ENCODE data around the gene PRAMEF18.

DNA sequence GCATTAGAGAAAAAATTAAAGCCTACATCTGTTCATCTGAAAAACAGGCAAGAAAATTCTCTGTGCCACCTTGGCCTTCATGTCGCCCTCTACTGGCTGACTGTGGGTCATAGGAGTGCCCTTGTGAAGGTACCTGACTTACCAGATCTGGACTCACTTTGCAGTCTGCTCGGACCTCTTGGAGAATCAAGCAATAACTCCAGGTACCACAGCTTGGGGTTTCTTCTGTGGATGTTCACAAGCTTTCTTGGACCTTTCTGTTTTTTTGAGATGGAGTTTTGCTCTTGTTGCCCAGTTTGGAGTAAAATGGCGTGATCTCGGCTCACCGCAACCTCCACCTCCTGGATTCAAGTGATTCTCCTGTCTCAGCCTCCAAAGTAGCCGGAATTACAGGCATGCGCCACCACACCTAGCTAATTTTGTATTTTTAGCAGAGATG lies 2.4 kb upstream of the PRAMEF18 start:
- no peak for TF ChIP-seq POLR2AphosphoS5 (IDR thresholded peaks at IDR 0.05)
- TF ChIP-seq, protein P1, sequence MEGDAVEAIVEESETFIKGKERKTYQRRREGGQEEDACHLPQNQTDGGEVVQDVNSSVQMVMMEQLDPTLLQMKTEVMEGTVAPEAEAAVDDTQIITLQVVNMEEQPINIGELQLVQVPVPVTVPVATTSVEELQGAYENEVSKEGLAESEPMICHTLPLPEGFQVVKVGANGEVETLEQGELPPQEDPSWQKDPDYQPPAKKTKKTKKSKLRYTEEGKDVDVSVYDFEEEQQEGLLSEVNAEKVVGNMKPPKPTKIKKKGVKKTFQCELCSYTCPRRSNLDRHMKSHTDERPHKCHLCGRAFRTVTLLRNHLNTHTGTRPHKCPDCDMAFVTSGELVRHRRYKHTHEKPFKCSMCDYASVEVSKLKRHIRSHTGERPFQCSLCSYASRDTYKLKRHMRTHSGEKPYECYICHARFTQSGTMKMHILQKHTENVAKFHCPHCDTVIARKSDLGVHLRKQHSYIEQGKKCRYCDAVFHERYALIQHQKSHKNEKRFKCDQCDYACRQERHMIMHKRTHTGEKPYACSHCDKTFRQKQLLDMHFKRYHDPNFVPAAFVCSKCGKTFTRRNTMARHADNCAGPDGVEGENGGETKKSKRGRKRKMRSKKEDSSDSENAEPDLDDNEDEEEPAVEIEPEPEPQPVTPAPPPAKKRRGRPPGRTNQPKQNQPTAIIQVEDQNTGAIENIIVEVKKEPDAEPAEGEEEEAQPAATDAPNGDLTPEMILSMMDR (IDR thresholded peaks at IDR 0.05), result peak in 1 of 4 experiments; percentile 19
